ENCODE measurements around the gene LAMA5.

DNA sequence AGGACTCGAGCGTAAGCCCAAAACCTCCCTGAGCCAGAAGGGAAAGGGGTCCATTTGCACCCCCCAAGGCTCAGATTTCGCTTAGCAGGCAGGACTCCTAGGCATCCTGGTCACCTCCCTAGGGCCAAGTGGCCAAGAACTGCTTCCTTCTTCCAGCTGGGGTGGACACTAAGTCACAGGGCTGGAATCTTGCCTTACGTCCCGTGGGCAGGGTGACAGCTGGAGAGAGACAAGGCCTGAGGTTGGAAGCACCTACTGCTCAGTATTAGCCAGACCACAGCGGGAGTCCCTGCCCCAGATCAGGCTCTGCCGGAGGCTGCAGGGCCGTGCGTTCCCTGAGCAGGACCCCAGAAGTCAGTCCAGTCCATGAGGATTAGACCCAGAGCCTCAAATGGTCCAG, 19.7 kb downstream of the LAMA5 start:
- TF ChIP-seq, protein P1, sequence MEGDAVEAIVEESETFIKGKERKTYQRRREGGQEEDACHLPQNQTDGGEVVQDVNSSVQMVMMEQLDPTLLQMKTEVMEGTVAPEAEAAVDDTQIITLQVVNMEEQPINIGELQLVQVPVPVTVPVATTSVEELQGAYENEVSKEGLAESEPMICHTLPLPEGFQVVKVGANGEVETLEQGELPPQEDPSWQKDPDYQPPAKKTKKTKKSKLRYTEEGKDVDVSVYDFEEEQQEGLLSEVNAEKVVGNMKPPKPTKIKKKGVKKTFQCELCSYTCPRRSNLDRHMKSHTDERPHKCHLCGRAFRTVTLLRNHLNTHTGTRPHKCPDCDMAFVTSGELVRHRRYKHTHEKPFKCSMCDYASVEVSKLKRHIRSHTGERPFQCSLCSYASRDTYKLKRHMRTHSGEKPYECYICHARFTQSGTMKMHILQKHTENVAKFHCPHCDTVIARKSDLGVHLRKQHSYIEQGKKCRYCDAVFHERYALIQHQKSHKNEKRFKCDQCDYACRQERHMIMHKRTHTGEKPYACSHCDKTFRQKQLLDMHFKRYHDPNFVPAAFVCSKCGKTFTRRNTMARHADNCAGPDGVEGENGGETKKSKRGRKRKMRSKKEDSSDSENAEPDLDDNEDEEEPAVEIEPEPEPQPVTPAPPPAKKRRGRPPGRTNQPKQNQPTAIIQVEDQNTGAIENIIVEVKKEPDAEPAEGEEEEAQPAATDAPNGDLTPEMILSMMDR (IDR thresholded peaks at IDR 0.05 in 4 of 5, conservative IDR thresholded peaks at IDR 0.05 in 1 of 5) = no peak
- TF ChIP-seq POLR2A (IDR thresholded peaks at IDR 0.05) = peak in 1 of 2 donors; percentile 27

Measured in gastrocnemius medialis (tissue), 4 donors.